Measurements from ENCODE around the gene RARS2. TPM values are rescaled to one million over a fixed set of nuclear protein-coding genes. Genes with fewer than 3 reads are reported as not detected.
A peak's percentile ranks its signal among the peaks of the same experiment; 100 is the strongest.

Gene RARS2
- total RNA-seq, 1 experiment from 2014 or later, result 28.5 TPM

DNA sequence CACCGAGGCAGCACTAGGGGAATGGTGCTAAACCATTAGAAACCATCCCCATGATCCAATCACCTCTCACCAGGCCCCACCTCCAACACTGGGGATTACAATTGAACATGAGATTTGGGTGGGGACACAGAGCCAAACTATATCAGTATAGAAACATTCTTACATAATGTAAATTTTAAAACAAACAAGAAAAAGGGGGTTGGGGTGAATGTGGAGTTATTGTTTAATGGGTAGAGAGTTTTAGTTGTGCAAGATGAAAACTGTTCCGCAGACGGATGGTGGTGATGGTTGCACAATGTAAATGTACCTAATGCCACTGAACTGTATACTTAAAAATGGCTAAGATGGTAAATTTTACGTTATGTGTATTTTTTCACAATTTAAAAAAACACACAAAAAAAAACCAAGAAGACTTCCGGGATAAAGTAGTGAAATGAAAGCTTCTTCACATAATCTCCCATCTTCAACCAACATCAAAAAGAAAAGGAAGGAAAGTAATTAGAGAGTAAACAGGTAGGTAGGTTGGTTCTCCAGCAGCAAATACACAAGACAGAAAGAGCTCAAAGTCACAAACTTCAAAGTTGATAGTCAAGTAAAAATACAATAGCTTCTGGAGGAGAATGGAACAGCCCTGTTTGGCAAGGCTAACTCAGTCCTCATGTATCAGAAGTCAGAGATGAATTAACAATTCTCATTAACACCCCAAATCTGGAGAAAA is 16.3 kb downstream of the RARS2 start:
- DNase-seq (ENCODE audit: low read depth), result no peak

DNA sequence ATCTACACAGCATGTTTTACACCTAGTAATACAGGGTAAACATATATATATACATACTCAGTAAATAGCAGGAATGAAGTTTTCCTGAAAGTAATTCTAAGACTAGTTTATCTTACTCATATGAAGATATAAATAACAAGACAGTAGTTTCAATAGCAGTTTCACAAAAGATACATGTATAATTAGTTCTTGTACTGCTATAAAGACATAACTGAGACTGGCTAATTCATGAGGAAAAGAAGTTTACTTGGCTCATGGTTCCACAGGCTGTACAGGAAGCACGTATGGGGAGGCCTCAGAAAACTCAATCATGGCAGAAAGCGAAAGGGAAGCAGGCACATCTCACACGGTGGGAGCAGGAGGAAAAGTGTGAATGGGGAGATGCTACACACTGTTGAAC is 16.9 kb downstream of the RARS2 start:
- no peak for DNase-seq (ENCODE audit: low read depth)

DNA sequence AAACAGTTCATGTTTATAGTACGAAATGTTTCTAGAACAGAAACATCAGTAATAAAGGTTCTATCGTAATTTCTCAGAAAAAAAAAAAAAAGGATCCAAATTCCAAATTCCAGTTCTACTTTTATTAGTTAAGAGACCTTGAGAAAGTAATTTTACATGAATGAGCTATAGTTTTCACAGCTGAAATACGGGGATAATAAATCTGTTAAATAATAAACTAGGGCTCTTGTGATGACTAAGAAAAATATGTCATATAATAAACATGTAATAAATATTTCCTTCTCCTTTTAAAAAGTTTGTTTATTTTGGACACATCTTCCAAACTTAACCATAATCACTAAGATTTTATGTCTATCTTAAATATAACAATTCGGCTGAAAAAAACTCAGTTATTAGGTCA is 17.8 kb downstream of the RARS2 start:
- DNase-seq (ENCODE audit: low read depth), result no peak

DNA sequence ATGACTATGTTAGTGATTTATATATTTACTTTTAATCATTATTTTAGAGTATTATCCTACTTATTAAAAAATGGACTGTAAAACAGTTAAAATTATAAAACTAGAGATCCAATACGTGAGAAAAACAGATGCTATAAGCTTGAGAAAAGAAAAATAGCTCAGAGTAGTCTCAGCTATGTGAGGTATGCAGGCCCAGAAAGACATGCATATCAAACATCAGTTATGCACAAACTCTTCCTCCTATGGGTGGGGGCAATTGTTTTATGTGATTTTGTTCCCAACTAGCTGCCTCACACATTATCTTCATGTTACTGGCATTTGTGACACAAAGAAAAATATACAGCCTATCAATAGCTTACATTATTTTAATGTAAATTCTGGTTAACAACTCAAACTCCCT is 28.8 kb downstream of the RARS2 start:
- no peak for DNase-seq (ENCODE audit: low read depth)

DNA sequence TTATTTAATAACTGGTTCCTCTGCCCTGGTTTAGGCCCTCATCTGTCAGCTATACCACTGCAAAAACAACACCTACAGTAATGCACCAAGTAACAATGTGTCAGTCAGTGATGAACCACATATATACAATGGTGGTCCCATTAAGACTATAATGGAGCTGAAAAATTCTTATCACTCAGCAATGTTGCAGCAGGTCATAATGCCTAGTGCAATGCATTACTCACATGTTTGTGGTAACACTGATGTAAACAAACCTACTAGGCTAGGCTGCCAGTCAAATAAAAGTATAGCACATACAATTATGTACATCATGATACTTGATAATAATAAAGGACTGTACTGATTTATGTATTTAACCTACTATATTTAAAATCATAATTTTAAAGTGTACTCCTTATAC is 31.3 kb downstream of the RARS2 start:
- DNase-seq (ENCODE audit: low read depth), result peak; percentile 39

DNA sequence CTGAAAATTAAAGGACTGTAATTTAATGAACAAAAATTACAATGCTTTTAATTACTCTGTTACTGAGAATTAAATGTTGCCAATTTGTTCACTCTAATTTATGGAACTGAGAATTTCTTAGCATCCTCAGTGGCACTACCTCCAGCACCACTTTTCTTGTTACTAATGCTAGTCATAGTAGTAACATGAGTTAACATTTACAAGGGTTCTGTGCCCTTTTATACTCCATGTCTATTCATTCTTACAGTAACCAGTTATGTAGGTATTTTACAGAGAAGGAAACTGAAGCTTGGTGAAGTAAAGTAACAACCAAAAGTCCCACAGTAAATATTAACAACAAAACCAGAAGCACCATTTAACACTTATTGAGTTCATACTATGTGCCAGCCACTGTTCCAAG is 34.3 kb downstream of the RARS2 start:
- no peak for DNase-seq (ENCODE audit: low read depth)

DNA sequence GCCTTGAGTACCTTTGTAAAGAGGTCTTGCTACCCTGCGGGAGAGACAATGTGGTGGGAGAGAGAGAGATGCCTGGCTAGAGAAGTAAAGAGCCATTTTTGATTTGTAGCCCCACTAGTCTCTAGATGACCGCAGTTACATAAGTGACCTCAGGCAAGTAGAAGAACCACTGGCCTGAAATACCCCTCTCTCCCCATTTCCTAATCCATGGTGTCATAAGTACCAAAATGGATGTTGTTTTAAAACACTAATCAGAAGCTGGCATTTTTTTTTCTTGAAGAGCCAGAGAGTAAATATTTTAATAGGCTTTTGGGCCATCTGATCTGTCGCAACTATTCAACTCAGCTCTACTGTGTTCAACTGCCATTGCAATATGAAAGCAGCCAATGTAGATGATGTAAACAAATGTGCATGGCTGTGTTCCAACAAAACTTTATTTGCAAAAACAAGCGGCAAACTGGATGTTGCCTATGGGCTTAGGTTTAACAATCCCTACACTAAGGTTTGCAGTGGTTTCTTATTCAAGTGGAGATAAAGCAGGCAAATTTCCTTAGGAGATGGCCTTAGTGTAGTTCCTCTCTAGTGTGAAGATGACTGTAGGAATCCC is 36.5 kb downstream of the RARS2 start:
- no peak for DNase-seq (ENCODE audit: low read depth)

DNA sequence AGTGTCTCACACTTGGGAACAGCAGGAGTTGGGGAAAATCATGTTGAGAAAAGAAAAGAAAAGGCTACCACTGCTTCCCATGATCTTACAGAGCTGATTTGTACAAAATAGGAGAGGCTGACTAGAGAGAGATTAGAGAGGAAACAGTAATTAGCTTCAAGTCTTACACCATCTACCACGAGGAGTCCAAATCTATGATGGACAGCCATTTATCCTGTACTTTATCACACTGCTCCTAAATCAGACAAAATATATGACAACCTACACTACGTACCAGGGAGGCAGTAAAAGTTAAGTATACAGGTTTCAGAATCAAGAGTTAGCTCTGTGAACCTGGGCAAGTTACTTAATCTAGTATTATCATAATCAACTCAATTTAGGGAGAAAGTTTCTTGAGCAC is 38.0 kb downstream of the RARS2 start:
- no peak for DNase-seq (ENCODE audit: low read depth)

DNA sequence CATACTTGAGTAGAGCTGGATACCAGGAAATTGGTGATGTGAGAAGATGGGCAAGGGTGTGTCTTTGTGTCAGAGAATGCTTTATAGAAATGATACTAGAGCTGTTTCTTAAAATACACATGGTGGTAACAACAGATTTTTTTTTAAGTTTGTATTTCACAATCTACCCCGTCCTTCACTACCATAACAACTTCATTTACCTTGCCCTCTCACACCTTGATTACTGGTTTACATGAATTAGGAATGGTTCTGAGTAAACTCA is 45.4 kb downstream of the RARS2 start:
- no peak for DNase-seq (ENCODE audit: low read depth)

DNA sequence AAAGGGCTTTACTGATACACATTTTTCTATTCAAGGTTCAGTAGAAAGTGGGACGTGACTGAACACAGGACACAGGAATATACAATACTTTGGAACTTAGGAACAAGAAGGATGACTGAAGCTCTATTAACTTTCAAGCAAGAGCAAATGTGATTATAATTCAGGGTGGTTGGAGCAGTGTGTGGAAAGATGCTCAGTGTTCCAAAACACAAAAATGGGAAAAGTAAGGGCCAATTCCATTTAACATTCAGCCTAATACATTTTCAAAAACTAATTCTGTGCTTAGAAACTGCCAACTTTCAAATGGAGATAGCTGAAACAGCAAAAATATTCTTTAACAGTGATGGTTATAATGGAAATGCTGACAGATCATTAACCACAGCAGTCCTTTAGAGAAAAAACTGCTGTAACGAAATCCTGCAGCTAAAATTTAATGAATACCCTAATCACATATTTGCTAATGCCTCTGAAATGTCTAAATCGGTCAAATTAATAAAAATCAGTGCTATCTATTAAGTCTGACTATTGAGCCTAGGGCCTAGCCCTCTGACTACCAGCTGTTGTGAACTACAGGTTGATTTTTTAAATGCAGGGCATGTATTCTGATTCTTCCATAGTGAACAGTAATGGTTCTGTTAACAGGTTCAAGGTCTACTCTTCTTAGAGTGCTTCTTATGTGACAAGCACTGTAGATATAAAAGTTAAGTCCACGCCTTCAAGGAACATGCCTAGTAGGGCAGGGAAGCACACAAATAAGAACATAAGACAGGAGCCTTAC is 45.9 kb downstream of the RARS2 start:
- DNase-seq (ENCODE audit: low read depth), result no peak

DNA sequence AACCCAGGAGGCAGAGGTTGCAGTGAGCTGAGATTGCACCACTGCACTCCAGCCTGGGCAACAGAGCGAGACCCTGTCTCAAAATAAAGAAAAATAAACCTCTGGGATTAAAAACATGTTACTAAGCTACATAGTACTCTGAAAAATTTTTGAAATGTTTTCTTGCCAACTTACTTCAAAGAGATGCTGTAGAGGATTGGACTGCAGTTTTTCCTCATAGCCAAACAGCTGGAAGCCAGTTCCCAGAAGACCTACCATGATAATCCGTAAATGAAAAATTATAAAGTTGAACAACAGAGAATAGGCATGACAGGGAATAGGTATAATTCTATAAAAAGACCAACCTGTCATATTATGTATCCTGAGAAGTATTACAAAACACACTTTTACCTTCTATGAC is 48.0 kb downstream of the RARS2 start:
- DNase-seq (ENCODE audit: low read depth), result no peak

DNA sequence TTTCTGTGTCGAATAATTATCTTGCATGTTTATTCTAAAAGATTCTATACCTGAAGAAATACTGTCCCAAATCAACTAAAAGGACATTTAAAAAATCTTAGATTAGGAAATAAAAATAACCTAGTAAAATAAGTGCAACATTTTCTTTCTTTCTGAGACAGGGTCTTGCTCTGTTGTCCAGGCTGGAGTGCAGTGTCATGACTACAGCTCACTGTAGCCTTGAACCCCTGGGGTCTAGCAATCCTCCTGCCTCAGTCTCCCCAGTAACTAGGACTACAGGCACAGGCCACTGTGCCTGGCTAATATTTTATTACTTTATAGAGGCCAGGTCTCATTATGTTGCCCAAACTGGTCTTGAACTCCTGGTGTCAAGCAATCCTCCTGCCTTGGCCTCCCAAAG is 48.7 kb downstream of the RARS2 start:
- DNase-seq (ENCODE audit: low read depth), result no peak

DNA sequence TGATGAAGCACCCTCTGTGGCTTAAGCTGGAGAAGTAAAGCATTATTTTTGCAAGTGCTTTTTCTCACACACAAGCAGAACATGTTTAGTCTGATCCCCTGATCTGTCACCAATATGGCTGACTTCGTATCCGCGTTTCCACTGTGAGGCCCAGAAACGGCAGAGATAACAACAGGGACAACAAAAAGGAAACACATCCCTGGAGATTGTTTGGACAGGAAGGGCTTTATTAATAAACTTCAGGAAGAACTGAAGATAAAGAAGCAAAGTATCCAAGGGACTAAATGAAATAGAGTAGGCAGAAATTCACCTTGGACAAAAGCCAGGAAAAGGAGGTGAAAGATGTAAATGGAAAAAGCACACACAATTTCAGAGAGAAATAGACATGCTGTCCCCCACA is 49.2 kb downstream of the RARS2 start:
- DNase-seq (ENCODE audit: low read depth), result no peak

DNA sequence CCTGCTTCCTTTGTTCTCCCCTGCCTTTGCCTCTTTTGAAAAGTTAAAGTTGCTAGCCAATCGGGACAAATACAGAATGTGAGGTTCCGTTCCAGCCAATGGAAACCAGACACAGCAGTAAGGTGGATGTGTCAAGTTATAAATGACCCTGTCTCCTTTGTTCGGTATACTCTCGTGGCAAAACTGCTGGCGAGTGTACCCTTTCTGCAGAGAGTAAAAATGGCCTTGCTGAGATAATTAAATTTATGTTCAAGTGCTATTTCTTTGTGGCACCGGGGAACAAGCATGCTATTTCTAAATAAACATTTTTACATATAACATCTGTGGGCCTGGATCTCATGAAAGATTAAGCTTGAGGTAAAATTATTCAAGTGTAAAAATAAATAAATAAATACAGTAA is 50.2 kb downstream of the RARS2 start:
- no peak for DNase-seq (ENCODE audit: low read depth)

DNA sequence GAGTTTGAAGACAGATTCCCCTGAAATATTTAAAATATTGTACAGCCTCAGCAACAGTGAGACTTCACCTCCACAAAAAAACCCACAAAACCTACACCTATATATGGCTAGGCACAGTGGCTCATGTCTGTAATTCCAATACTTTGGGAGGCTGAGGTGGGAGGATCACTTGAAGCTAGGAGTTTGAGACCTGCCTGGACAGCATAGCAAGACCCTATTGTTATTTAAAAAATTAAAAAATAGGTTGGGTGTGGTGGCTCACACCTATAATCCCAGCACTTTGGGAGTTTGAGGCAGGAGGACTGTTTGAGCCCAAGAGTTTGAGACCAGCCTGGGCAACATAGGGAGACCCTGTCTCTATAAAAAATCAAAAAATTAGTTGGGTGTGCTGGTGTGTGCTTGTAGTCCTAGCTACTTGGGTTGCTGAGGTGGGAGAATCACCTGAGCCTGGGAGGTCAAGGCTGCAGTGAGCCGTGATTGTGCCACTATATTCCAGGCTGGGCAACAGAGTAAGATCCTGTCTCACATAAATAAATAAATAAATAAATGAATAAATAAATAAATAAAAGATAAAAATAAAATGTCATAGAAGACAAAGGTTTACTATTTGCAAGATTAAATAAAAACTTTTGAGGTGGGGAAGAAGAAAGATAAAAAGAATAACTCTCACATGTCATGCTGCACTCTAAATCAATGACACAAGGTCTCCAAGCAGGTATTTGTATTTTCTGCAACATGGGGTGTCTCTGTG is 51.1 kb downstream of the RARS2 start:
- no peak for DNase-seq (ENCODE audit: low read depth)

DNA sequence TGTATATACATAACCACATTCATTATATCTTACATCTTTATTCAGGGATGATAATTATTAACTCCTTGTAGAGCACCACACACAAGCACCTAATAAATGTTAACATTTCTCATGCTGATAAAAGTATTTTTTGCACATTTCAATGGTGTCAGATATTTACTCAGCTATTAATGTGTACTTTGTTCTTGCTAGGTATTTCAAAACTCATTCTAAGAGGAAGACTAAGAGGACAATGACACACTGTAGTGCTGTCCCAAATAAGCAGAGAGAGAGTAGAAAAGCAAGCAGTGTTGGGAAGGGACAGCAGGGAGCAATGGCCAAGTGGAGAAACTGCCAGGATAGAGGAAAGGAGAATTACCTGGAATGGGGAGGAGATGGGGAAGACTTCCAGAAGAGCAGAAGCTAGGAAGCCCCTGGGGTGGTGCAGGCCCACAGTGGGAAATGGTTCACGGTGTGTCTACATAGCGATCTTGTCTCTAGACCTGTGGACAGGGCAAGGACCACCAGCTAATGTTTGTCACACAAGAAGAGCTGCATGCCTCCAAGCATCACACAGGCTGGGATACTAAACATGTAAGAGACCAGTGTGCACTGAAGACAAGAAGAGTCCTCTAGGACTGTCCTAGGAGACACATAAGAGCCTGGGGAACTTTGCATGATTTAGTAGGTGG is 55.3 kb downstream of the RARS2 start:
- DNase-seq (ENCODE audit: low read depth), result no peak

DNA sequence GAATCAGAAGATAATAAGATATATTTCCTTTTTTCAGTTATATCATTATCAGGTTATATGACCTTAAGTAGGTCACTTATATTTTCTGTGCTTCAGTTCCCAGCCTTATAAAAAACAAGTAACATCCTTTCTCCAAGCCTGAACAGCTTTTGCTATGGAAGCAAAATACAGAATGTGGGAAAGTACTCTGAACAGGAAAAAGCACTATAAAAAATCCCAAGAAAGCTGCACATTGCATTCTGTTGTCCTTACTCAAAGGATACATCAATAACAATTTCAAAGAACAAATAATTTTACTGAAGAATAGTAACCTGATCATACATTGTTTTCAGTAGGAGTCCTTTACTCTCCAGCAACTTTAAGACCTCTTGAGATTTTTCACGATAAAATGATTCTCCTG is 60.6 kb downstream of the RARS2 start:
- DNase-seq (ENCODE audit: low read depth), result no peak

DNA sequence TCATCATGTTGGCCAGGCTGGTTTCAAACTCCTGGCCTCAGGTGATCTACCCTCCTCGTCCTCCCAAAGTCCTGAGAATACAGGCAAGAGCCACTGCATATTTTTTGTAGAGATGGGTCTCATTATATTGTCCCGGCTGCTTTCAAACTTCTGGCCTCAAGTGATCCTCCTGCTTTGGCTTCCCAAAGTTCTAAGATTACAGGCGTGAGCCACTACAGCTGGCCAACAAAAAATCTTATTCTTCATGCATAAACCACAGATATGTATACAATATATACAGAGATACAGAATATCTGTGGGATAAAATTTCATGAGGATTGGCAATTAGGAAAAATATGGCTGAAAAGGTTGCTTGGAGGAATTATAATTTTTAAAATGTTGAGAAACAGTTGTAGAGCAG is 67.1 kb downstream of the RARS2 start:
- no peak for DNase-seq (ENCODE audit: low read depth)

DNA sequence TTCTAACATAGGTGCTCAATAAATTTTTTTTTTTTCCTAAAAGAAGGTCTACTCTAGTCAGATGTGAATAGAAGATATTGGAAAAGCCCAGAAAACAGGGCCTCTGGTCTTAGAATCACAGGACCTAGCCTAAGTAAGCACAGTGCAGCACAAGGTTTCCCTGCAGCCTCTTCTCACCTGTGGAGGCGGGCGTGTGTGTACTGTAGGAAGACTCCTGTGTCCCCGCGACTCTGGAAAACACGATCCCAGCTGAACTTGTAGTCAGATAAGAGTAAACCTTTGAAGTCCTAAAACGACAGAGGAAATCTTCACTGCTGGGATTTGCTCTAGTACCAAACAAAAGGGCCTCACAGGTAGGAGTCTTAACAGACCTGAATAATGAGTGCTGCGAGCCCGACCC is 71.3 kb downstream of the RARS2 start:
- DNase-seq (ENCODE audit: low read depth), result no peak

DNA sequence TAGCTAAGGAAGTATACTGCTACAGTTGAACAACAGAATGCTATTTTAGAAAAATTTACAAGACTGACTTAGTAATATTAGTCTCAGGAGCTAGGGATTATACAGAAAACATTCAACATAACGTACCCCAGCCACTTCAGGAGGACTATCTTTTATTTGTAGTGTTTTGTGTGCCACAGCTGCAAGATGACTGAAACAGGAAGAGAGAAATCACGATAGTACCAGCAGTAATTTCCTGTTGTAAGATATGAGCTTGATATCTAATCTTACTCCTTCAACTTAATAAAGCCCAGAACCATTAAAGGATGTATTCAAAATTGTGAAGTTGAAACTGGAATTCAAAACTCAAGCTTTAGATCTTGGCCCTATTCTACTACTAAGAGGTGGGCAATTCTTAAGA is 75.0 kb downstream of the RARS2 start:
- no peak for DNase-seq (ENCODE audit: low read depth)

DNA sequence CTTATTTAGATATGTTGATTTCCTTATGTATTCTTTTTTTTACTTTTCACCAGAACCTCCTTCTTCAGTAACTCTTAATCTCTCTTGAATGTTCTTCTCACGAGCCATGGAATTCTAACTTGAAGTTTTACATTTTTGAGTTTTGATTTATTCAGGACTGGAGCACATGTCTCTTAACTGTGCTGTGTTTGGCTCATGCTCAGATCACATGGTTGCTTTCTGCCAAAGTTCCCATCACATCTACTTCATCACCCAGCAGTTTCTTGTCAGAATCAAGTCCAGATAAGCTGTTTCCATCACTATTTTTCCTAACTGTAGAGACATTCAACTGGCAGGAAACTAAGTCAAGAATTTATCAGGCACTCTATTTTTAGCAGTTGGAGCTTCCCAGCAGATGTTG is 85.3 kb downstream of the RARS2 start:
- no peak for DNase-seq (ENCODE audit: low read depth)
